ENCODE measurements around the gene PPP2R1B. TPM values are rescaled to one million over a fixed set of nuclear protein-coding genes. Genes with fewer than 3 reads are reported as not detected.
A peak's percentile ranks its signal among the peaks of the same experiment; 100 is the strongest.
"Not testable (repeated sequence)": the region's sequence is repeated elsewhere in the genome, so short reads cannot be mapped to it uniquely, and the experiment has no call there.

PPP2R1B gene
- total and polyA plus RNA-seq, 11 donors = 4.2 to 99.9 (median 7.9) TPM

DNA sequence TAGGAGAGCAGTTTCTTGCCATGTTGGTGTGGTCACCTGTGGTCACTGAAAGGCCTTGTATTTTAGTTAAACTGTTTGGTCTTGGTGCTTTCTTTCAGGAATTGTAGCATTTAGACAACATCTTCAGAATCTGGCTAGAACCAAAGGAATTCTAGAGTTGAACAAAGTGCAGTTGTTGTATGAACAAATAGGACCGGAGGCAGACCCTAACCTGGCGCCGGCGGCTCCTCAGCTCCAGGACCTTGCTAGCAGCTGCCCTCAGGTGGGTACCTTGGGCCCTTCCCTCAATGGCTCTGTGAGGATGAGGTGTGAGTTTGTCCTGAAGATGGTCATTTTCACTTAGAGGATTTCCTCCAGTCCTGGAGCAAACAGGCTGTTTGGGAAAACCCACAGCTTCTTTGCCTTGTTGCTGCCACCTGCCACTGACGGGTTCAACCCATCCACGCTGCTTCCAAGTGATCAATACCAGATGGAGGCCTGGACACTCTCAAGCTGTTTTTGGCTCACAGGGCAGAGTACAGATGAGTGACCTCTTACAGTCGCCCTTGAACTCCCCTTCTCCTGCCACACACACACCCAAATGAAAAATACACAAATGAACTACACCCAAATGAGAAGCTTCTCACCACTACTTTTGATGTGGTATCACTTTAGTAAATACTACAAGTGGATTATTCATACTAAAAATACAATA is 45.2 kb downstream of the PPP2R1B start:
- Histone ChIP-seq H3K27ac (peak overlapping the region in 1 of 12 donors; percentile 13), H3K4me3 (no peak overlapping the region), H3K4me1 (peaks cover 0 to 22% (median 4%) of the 10 kb centered on the region in 12 donors), H3K36me3 (peaks cover 0 to 93% (median 81%) of the 10 kb centered on the region in 9 donors), H3K27me3 (no peaks in the 10 kb centered on the region), H3K9me3 (no peaks in the 10 kb centered on the region)
- TF ChIP-seq, protein P1, sequence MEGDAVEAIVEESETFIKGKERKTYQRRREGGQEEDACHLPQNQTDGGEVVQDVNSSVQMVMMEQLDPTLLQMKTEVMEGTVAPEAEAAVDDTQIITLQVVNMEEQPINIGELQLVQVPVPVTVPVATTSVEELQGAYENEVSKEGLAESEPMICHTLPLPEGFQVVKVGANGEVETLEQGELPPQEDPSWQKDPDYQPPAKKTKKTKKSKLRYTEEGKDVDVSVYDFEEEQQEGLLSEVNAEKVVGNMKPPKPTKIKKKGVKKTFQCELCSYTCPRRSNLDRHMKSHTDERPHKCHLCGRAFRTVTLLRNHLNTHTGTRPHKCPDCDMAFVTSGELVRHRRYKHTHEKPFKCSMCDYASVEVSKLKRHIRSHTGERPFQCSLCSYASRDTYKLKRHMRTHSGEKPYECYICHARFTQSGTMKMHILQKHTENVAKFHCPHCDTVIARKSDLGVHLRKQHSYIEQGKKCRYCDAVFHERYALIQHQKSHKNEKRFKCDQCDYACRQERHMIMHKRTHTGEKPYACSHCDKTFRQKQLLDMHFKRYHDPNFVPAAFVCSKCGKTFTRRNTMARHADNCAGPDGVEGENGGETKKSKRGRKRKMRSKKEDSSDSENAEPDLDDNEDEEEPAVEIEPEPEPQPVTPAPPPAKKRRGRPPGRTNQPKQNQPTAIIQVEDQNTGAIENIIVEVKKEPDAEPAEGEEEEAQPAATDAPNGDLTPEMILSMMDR (IDR thresholded peaks at IDR 0.05) = no peak
- TF ChIP-seq POLR2A (IDR thresholded peaks at IDR 0.05) = no peak
- peak in 2 of 4 donors; percentile 33 to 70 for ATAC-seq
- intact Hi-C loops (cut with DNase I) = no loop called here
- WGBS, 4 donors = 73 to 82% (median 78%) methylated on average over 7 of the region's 7 CpGs
- DNase-seq = no peak

GRCh38 chr11:111719379-111719778 is 46.8 kb downstream of the PPP2R1B start:
- H3K4me3 ChIP-seq = no peak overlapping the region
- no peak for TF ChIP-seq POLR2A (IDR thresholded peaks at IDR 0.05)
- TF ChIP-seq, protein P1 (IDR thresholded peaks at IDR 0.05) = no peak
- WGBS, 4 donors = 88 to 100% (median 96%) methylated on average over 2 of the region's 2 CpGs
- H3K27ac ChIP-seq = peak overlapping the region in 1 of 12 donors; percentile 55
- ATAC-seq (no peak), DNase-seq (no peak)
- H3K36me3 ChIP-seq = peaks cover 0 to 93% (median 76%) of the 10 kb centered on the region in 9 donors
- H3K27me3 ChIP-seq = no peaks in the 10 kb centered on the region
- H3K9me3 ChIP-seq = no peaks in the 10 kb centered on the region
- intact Hi-C loops (cut with DNase I) = loop anchor here in 2 of 10 donors (10.0 kb wide), 2 partner anchors 45 to 55 kb away; partner anchors contain the start of gene PPP2R1B (in 1 of the 2)
- H3K4me1 ChIP-seq = peaks cover 0 to 31% (median 4%) of the 10 kb centered on the region in 12 donors

- Histone ChIP-seq H3K9me3 (no peaks in the 10 kb centered on the region), H3K27me3 (no peaks in the 10 kb centered on the region), H3K4me3 (no peak overlapping the region), H3K36me3 (peaks cover 0 to 90% (median 75%) of the 10 kb centered on the region in 9 donors), H3K27ac (peak overlapping the region in 2 of 12 donors; percentile 32 to 55), H3K4me1 (peaks cover 0 to 31% (median 4%) of the 10 kb centered on the region in 12 donors)
- DNase-seq (no peak), ATAC-seq (no peak)
- no peak for TF ChIP-seq POLR2A (IDR thresholded peaks at IDR 0.05)
- TF ChIP-seq, protein P1 (IDR thresholded peaks at IDR 0.05) = no peak
- WGBS, 4 donors = 81 to 96% (median 89%) methylated on average over 5 of the region's 5 CpGs
- intact Hi-C loops (cut with DNase I) = loop anchor here in 2 of 10 donors (10.0 kb wide), 2 partner anchors 46 to 56 kb away; partner anchors contain the start of gene PPP2R1B (in 1 of the 2)
Measured at GRCh38 chr11:111718859-111719258, 47.3 kb downstream of the PPP2R1B start.

- DNase-seq (no peak), ATAC-seq (peak in 3 of 4 donors; percentile 46 to 61 (median 54))
- TF ChIP-seq, protein P1 (IDR thresholded peaks at IDR 0.05) = no peak
- TF ChIP-seq POLR2A (IDR thresholded peaks at IDR 0.05) = no peak
- H3K4me1 ChIP-seq = peaks cover 0 to 31% (median 4%) of the 10 kb centered on the region in 12 donors
- 54 to 73% (median 63%) methylated on average over 6 of the region's 6 CpGs for WGBS, 4 donors
- H3K27me3 ChIP-seq = no peaks in the 10 kb centered on the region
- peak overlapping the region in 2 of 12 donors; percentile 32 to 55 for H3K27ac ChIP-seq
- intact Hi-C loops (cut with DNase I) = loop anchor here in 2 of 10 donors (10.0 kb wide), 2 partner anchors 46 to 56 kb away; partner anchors contain the start of gene PPP2R1B (in 1 of the 2)
- H3K9me3 ChIP-seq = no peaks in the 10 kb centered on the region
- H3K36me3 ChIP-seq = peaks cover 0 to 90% (median 75%) of the 10 kb centered on the region in 9 donors
- H3K4me3 ChIP-seq = no peak overlapping the region
Measured at GRCh38 chr11:111718436-111718835, 47.8 kb downstream of the PPP2R1B start.

GRCh38 chr11:111717660-111718059 is 48.5 kb downstream of the PPP2R1B start:
- H3K27ac ChIP-seq = peak overlapping the region in 1 of 12 donors; percentile 55
- intact Hi-C loops (cut with DNase I) = loop anchor here in 2 of 10 donors (10.0 kb wide), 2 partner anchors 47 to 57 kb away; partner anchors contain the start of gene PPP2R1B (in 1 of the 2)
- DNase-seq, H3K4me3 ChIP-seq, ATAC-seq, H3K9me3 ChIP-seq, H3K27me3 ChIP-seq: not testable (repeated sequence)
- peaks cover 0 to 31% (median 4%) of the 10 kb centered on the region in 12 donors for H3K4me1 ChIP-seq
- WGBS, 4 donors = 93 to 100% (median 96%) methylated on average over 3 of the region's 3 CpGs
- H3K36me3 ChIP-seq = peaks cover 0 to 90% (median 75%) of the 10 kb centered on the region in 9 donors
